IMR-90 (cell line): ENCODE data around the gene NF1. TPM values are rescaled to one million over a fixed set of nuclear protein-coding genes. Genes with fewer than 3 reads are reported as not detected.

Source experiments
- ATAC-seq: fragments of 200-7000 bp; cut with Tn5 transposase; 2 replicates; pipeline ENCODE4 v1.9.1; 2020; ENCODE audit warnings: low read depth, mild to moderate bottlenecking, moderate library complexity
- BruUV-seq: library from RNA; stranded (reverse); fragments of 400-500 nt; replicated peaks from 2 replicates; lab custom pipeline; 2021; lab: Mats Ljungman, UMichigan
- CTCF ChIA-PET: fragments of 300-600 bp; formaldehyde crosslinking; extraction: SDS; loops from one replicate; lab custom pipeline; 2021; ENCODE audit warnings: antibody characterized with exemption; lab: Yijun Ruan, JAX
- POLR2A ChIA-PET: fragments of 300-600 bp; sonication (Branson Sonifier 250); formaldehyde crosslinking; loops from one replicate; lab custom pipeline; 2022; ENCODE audit warnings: antibody characterized with exemption; ENCODE audit not compliant: unreplicated experiment; lab: Charles Lee
- DNase-seq: peaks from one replicate; pipeline ENCODE4 v3.0.0; 2013
- H2AFZ ChIP-seq: replicated peaks from 2 replicates; pipeline ENCODE3; 2013; ENCODE audit warnings: low read length, mild to moderate bottlenecking; ENCODE audit not compliant: poor library complexity
- H2AK5ac ChIP-seq: 2 replicates; pipeline ENCODE4 v1.6.1; 2013; ENCODE audit warnings: low read depth, low read length, inconsistent platforms
- H2AK9ac ChIP-seq: replicated peaks from 2 replicates; pipeline ENCODE3; 2013; ENCODE audit warnings: mild to moderate bottlenecking, low read depth, low read length, moderate library complexity; ENCODE audit not compliant: poor library complexity
- H2BK120ac ChIP-seq: 2 replicates; pipeline ENCODE4 v1.6.1; 2013; ENCODE audit warnings: low read depth, low read length, inconsistent platforms
- H2BK15ac ChIP-seq: 3 replicates; pipeline ENCODE4 v1.6.1; 2013; ENCODE audit warnings: low read depth, low read length, inconsistent platforms
- H2BK20ac ChIP-seq: 2 replicates; pipeline ENCODE4 v1.6.1; 2013; ENCODE audit warnings: low read depth, mild to moderate bottlenecking, inconsistent platforms, low read length, moderate library complexity
- H2BK5ac ChIP-seq: 2 replicates; pipeline ENCODE4 v1.6.1; 2013; ENCODE audit warnings: mild to moderate bottlenecking, low read depth, low read length, inconsistent platforms; ENCODE audit not compliant: poor library complexity, severe bottlenecking
- H3K14ac ChIP-seq: replicated peaks from 2 replicates; pipeline ENCODE4 v1.6.1; 2013; ENCODE audit warnings: low read depth, low read length, inconsistent platforms
- H3K18ac ChIP-seq: 2 replicates; pipeline ENCODE4 v1.6.1; 2013; ENCODE audit warnings: low read depth, low read length, control low read depth
- H3K23ac ChIP-seq: 2 replicates; pipeline ENCODE4 v1.6.1; 2013; ENCODE audit warnings: low read depth, low read length, inconsistent platforms
- H3K27ac ChIP-seq: 2 replicates; pipeline ENCODE4 v1.5.1; 2013; ENCODE audit warnings: mild to moderate bottlenecking, control low read depth, low read length; ENCODE audit not compliant: insufficient read depth
- H3K27me3 ChIP-seq: 2 replicates; pipeline ENCODE4 v1.6.1; 2013; ENCODE audit warnings: low read length; ENCODE audit not compliant: control insufficient read depth, insufficient read depth
- H3K36me3 ChIP-seq: 2 replicates; pipeline ENCODE4 v1.6.1; 2013; ENCODE audit warnings: low read length, mixed read lengths; ENCODE audit not compliant: control insufficient read depth, insufficient read depth
- H3K4ac ChIP-seq: 2 replicates; pipeline ENCODE4 v1.6.1; 2013; ENCODE audit warnings: low read depth, low read length, inconsistent platforms
- H3K4me1 ChIP-seq: 2 replicates; pipeline ENCODE4 v1.6.1; 2013; ENCODE audit warnings: low read length, mixed read lengths; ENCODE audit not compliant: control insufficient read depth, insufficient read depth
- H3K4me2 ChIP-seq: 2 replicates; pipeline ENCODE4 v1.6.1; 2013; ENCODE audit warnings: low read depth, mild to moderate bottlenecking, control low read depth, low read length, moderate library complexity
- H3K4me3 ChIP-seq: 2 replicates; pipeline ENCODE4 v1.5.1; 2013; ENCODE audit warnings: low read depth, mild to moderate bottlenecking, control low read depth, low read length, moderate library complexity; ENCODE audit not compliant: insufficient read depth
- H3K56ac ChIP-seq: 2 replicates; pipeline ENCODE4 v1.6.1; 2013; ENCODE audit warnings: low read length, inconsistent platforms; ENCODE audit not compliant: insufficient read depth; ENCODE audit errors: extremely low read depth
- H3K79me1 ChIP-seq, 2 experiments: 2 replicates each; pipeline ENCODE4 v1.6.1; 2013; ENCODE audit warnings: low read length in 2 of 2, inconsistent platforms in 1 of 2, low read depth in 1 of 2
- H3K9ac ChIP-seq: 2 replicates; pipeline ENCODE4 v1.6.1; 2013; ENCODE audit warnings: low read depth, low read length, control low read depth
- H3K9me1 ChIP-seq: 2 replicates; pipeline ENCODE4 v1.6.1; 2013; ENCODE audit warnings: low read length, inconsistent platforms; ENCODE audit not compliant: insufficient read depth
- H3K9me3 ChIP-seq: 2 replicates; pipeline ENCODE4 v1.6.1; 2013; ENCODE audit warnings: low read length; ENCODE audit not compliant: control insufficient read depth, insufficient read depth
- H4K20me1 ChIP-seq: 2 replicates; pipeline ENCODE4 v1.6.1; 2013; ENCODE audit warnings: low read length, inconsistent platforms; ENCODE audit not compliant: insufficient read depth
- H4K5ac ChIP-seq: 2 replicates; pipeline ENCODE4 v1.6.1; 2013; ENCODE audit warnings: mild to moderate bottlenecking, low read depth, low read length, control low read depth
- H4K8ac ChIP-seq, 2 experiments: 2 replicates each; pipeline ENCODE4 v1.6.1; 2013; ENCODE audit warnings: low read depth in 2 of 2, low read length in 2 of 2, control low read depth in 1 of 2, inconsistent platforms in 1 of 2
- H4K91ac ChIP-seq: 2 replicates; pipeline ENCODE4 v1.6.1; 2013; ENCODE audit warnings: low read depth, low read length, inconsistent platforms; ENCODE audit not compliant: insufficient read depth
- BHLHE40 ChIP-seq: fragments of 150-350 bp; IDR thresholded peaks from 2 replicates; pipeline ENCODE4 v1.6.1; 2016; ENCODE audit warnings: mild to moderate bottlenecking, low read depth, low read length
- CEBPB ChIP-seq: IDR thresholded peaks from 2 replicates; pipeline ENCODE4 v1.6.1; 2012; ENCODE audit warnings: low read depth, low read length, improper control_type of control experiment
- CHD1 ChIP-seq: IDR thresholded peaks from 2 replicates; pipeline ENCODE4 v1.6.1; 2012; ENCODE audit warnings: low read depth, low read length, improper control_type of control experiment
- CTCF ChIP-seq: conservative IDR thresholded peaks from 2 replicates; pipeline ENCODE4 v1.5.1; 2012; ENCODE audit warnings: mild to moderate bottlenecking, low read depth, low read length, improper control_type of control experiment
- ELK1 ChIP-seq: fragments of 150-350 bp; IDR thresholded peaks from 2 replicates; pipeline ENCODE4 v1.6.1; 2016; ENCODE audit warnings: low read depth, mild to moderate bottlenecking, low read length, moderate library complexity, borderline replicate concordance
- FOS ChIP-seq: fragments of 150-350 bp; IDR thresholded peaks from 2 replicates; pipeline ENCODE4 v1.6.1; 2016; ENCODE audit warnings: low read depth, low read length
- MAZ ChIP-seq: IDR thresholded peaks from 2 replicates; pipeline ENCODE4 v1.6.1; 2012; ENCODE audit warnings: low read depth, mild to moderate bottlenecking, low read length, improper control_type of control experiment, moderate library complexity, borderline replicate concordance
- MXI1 ChIP-seq: IDR thresholded peaks from 2 replicates; pipeline ENCODE4 v1.6.1; 2012; ENCODE audit warnings: low read depth, mild to moderate bottlenecking, low read length, moderate library complexity, borderline replicate concordance
- NFE2L2 ChIP-seq: fragments of 150-350 bp; IDR thresholded peaks from 2 replicates; pipeline ENCODE4 v1.6.1; 2016; ENCODE audit warnings: low read depth, mild to moderate bottlenecking, low read length
- POLR2A ChIP-seq: IDR thresholded peaks from 2 replicates; pipeline ENCODE4 v1.6.1; 2012; ENCODE audit warnings: mild to moderate bottlenecking, low read depth, low read length
- RAD21 ChIP-seq: IDR thresholded peaks from 2 replicates; pipeline ENCODE4 v1.6.1; 2012; ENCODE audit warnings: low read length, improper control_type of control experiment
- RCOR1 ChIP-seq: IDR thresholded peaks from 2 replicates; pipeline ENCODE4 v1.6.1; 2012; ENCODE audit warnings: mild to moderate bottlenecking, low read length, improper control_type of control experiment; ENCODE audit not compliant: insufficient replicate concordance
- RFX5 ChIP-seq: IDR thresholded peaks from 2 replicates; pipeline ENCODE4 v1.8.0; 2012; ENCODE audit warnings: low read depth, mild to moderate bottlenecking, low read length, moderate library complexity
- SMC3 ChIP-seq: fragments of 150-350 bp; IDR thresholded peaks from 2 replicates; pipeline ENCODE4 v1.6.1; 2016; ENCODE audit warnings: low read depth, mild to moderate bottlenecking, antibody characterized with exemption, low read length, moderate library complexity
- USF2 ChIP-seq: fragments of 150-350 bp; IDR thresholded peaks from 2 replicates; pipeline ENCODE4 v1.6.1; 2017; ENCODE audit warnings: mild to moderate bottlenecking, antibody characterized with exemption, low read length, low read depth
- WGBS, 2 experiments: methylation state at CpG; one replicate each; pipeline versions ENCODE4 v1.1.5 to v1.1.7; 2013; ENCODE audit warnings: missing lambda C conversion rate in 2 of 2; ENCODE audit not compliant: insufficient read length in 1 of 2; ENCODE audit errors: extremely low coverage in 2 of 2; 5-methylcytosine and 5-hydroxymethylcytosine counted together
- dilution Hi-C: fragments of 300-500 bp; cut with HindIII; formaldehyde crosslinking; loops from one replicate; pipeline ENCODE4 v1.14.3; 2018; ENCODE audit warnings: low sequenced_read_pairs; ENCODE audit not compliant: unreplicated experiment
- in situ Hi-C: fragments of 300-500 bp; cut with MboI; formaldehyde crosslinking; loops from 3 replicates; pipeline ENCODE4 v1.14.3; 2019; ENCODE audit warnings: low sequenced_read_pairs, inconsistent platforms, mixed read lengths
- intact Hi-C: fragments of 100-400 bp; cut with micrococcal nuclease; formaldehyde crosslinking; loops from 2 replicates; pipeline ENCODE4 v1.10.0; 2022
- polyA plus RNA-seq, 3 experiments: library from polyadenylated mRNA; depleted of rRNA; stranded (reverse); fragments of >200 nt; gene quantifications; 2 replicates each; pipeline ENCODE4 v1.2.3, GENCODE V29; 2012; ENCODE audit warnings: low replicate concordance in 1 of 3
- total RNA-seq: library from RNA; depleted of rRNA; stranded (reverse); fragments of >200 nt; gene quantifications from 2 replicates; pipeline ENCODE4 v1.2.3, GENCODE V29; 2012

NF1 gene
- total and polyA plus RNA-seq, 2 of the 4 experiments (the other 2 are of a cell fraction), result 17.9 to 48.6 TPM

- no CpG with 5 or more reads among the region's 4 CpGs for WGBS, 2 experiments
- H4K8ac ChIP-seq, result peak overlapping the region in 1 of 2 experiments; percentile 16; a peak in 1 of 4 replicates
- H2AFZ ChIP-seq, result no peak overlapping the region
- no peak overlapping the region for H2AK5ac ChIP-seq
- POLR2A ChIA-PET, result no interaction called here
- CTCF ChIA-PET, result interaction anchor here (0.6 to 1.0 kb wide), 2 partner anchors 28 to 31 kb away, joined by 3 read pairs; no protein-coding TSS in a partner anchor
- H3K9me3 ChIP-seq, result no peaks in the 10 kb centered on the region
- H2BK120ac ChIP-seq, result no peak overlapping the region
- H4K91ac ChIP-seq, result no peak overlapping the region
- no peak overlapping the region for H2BK20ac ChIP-seq
- no TSS peak for BruUV-seq
- H3K79me1 ChIP-seq, result peaks cover 7 to 12% of the 10 kb centered on the region in 2 experiments; a peak in 2 of 4 replicates
- in situ Hi-C loops (no loop called here), intact Hi-C loops (loop anchor here (5.0 kb wide), 3 partner anchors 119 to 359 kb away; no protein-coding TSS in a partner anchor), dilution Hi-C loops (no loop called here)
- 0 out of 2 replicates have a peak overlapping the region, but pooled peaks have one; percentile 7 for H3K4ac ChIP-seq
- peak overlapping the region; percentile 38 for H2AK9ac ChIP-seq
- peaks cover 14% of the 10 kb centered on the region for H3K36me3 ChIP-seq
- H3K9ac ChIP-seq, result no peak overlapping the region
- H4K20me1 ChIP-seq, result 0 out of 2 replicates have a peak, but pooled peaks cover 3% of the 10 kb centered on the region
- H3K4me3 ChIP-seq, result no peak overlapping the region
- no peak overlapping the region for H3K14ac ChIP-seq
- H3K9me1 ChIP-seq, result 0 out of 2 replicates have a peak, but pooled peaks cover 5% of the 10 kb centered on the region
- H3K27me3 ChIP-seq, result no peaks in the 10 kb centered on the region
- no peak overlapping the region for H3K18ac ChIP-seq
- peaks cover 4% of the 10 kb centered on the region for H3K4me1 ChIP-seq
- ATAC-seq (peak; percentile 38), DNase-seq (peak; percentile 73)
- no peak overlapping the region for H3K4me2 ChIP-seq
- no peak overlapping the region for H3K27ac ChIP-seq
- H3K56ac ChIP-seq, result no peak overlapping the region
- H2BK15ac ChIP-seq, result no peak overlapping the region
- H2BK5ac ChIP-seq, result no peak overlapping the region
- H4K5ac ChIP-seq, result no peak overlapping the region
- H3K23ac ChIP-seq, result no peak overlapping the region; the same call in 1 of the 2 replicates
- no peak for TF ChIP-seq FOS
- TF ChIP-seq CTCF, result no peak
- no peak for TF ChIP-seq RCOR1
- no peak for TF ChIP-seq RFX5
- TF ChIP-seq NFE2L2, result no peak
- no peak for TF ChIP-seq MAZ
- TF ChIP-seq SMC3, result no peak
- TF ChIP-seq MXI1, result peak; percentile 96
- no peak for TF ChIP-seq POLR2A
- TF ChIP-seq USF2, result peak; percentile 28; the same call in 1 of the 2 replicates
- no peak for TF ChIP-seq RAD21
- TF ChIP-seq BHLHE40, result no peak; the same call in 1 of the 2 replicates
- TF ChIP-seq CEBPB, result no peak
- TF ChIP-seq ELK1, result no peak
- TF ChIP-seq CHD1, result no peak
Observed at GRCh38 chr17:31371511-31372097, 276.8 kb downstream of the NF1 start.
